ENCODE data around the gene PHLDA2. TPM values are rescaled to one million over a fixed set of nuclear protein-coding genes. Genes with fewer than 3 reads are reported as not detected.
A peak's percentile ranks its signal among the peaks of the same experiment; 100 is the strongest.

The PHLDA2 gene
- total and polyA plus RNA-seq, 2 experiments from 2014 or later, result 3.8 to 16.5 TPM

DNA sequence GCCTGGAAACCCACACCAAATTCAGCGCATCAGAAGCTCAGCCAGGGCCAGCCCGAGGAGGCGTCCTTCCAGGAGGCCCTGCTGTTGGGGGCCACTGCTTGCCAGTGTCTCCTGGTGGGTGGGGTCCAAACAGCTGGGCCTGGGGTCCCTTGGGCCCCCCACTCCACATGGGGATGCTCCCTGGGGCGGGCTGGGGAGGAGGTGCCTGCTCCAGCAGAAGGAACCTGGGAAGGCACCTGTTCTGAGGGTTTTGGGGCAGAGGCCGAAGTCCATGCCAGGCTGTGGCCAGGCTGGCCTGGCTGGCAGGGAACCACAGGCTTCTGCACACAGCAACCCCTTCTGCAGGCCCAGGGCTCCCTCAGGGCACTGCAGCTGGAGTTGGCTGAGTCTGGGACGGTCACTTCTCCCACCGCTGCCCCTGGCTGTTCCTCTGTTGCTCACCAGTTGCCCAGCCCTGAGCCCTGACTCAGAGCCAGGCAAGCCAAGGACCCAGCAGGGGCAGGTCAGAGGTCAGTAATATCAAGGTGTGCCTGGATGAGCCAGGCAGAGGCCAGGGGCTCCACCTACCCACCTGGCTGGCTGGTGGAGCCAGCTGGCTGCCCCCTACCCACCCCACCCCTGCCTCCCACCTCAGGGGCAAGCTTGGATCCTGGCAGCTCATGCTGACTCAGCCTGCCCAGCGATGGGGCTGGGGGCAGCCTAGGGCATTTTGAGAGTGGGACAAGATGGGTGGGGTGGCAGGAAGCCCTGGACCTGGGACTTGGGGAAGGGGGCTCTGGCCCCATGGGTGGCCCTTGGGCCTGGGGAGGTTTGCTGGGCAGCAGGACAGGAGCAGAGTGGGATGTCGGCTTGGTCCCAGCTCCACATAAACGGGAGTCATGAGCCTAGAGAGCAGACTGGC lies 12.0 kb upstream of the PHLDA2 start:
- DNase-seq (ENCODE audit: low spot score) (no peak), ATAC-seq (peak; percentile 22)
- peaks cover 6% of the 10 kb centered on the region for H4K20me1 ChIP-seq (replicated peaks; ENCODE audit: insufficient read depth)
- H3K36me3 Mint-ChIP-seq (ENCODE audit: low read depth), result peaks cover 53% of the 10 kb centered on the region
- peaks cover 40% of the 10 kb centered on the region for H3K9me3 Mint-ChIP-seq
- no peaks in the 10 kb centered on the region; the same call in 1 of the 2 replicates for H3K79me2 ChIP-seq (replicated peaks; ENCODE audit: insufficient read depth)
- TF ChIP-seq ZNF114 (CRISPR knock-in tag; IDR thresholded peaks at IDR 0.05) (no peak), JUNB (IDR thresholded peaks at IDR 0.05; ENCODE audit: unreplicated experiment) (no peak), ZNF462 (CRISPR knock-in tag; IDR thresholded peaks at IDR 0.05) (no peak), EZH2phosphoT487 (IDR thresholded peaks at IDR 0.05; ENCODE audit: unreplicated experiment) (no peak), ZNF331 (CRISPR knock-in tag; IDR thresholded peaks at IDR 0.05; ENCODE audit: low read depth) (no peak), POLR2AphosphoS5 (IDR thresholded peaks at IDR 0.05; ENCODE audit: low read depth) (no peak)
- no peak overlapping the region for H3K4me3 Mint-ChIP-seq
- 0 out of 2 replicates have a peak, but pooled peaks cover 2% of the 10 kb centered on the region for H3K27me3 ChIP-seq (ENCODE audit: insufficient read depth)
- H3K4me1 Mint-ChIP-seq, result peaks cover 16% of the 10 kb centered on the region
- H2AFZ ChIP-seq, result no peak overlapping the region
- H3K4me3 ChIP-seq, result no peak overlapping the region
- no peak overlapping the region for H3K27ac ChIP-seq (ENCODE audit: low read depth)
- H3K27ac Mint-ChIP-seq, result 0 out of 2 replicates have a peak overlapping the region, but pooled peaks have one; percentile 18
- no peak overlapping the region for H3K4me2 ChIP-seq
- peaks cover 40% of the 10 kb centered on the region for H3K27me3 Mint-ChIP-seq (ENCODE audit: insufficient read depth, low read depth, poor library complexity)
- no peaks in the 10 kb centered on the region for H3K9me2 ChIP-seq (ENCODE audit: insufficient read depth)
- H3K36me3 ChIP-seq (ENCODE audit: insufficient read depth), result no peaks in the 10 kb centered on the region
- peaks cover 22% of the 10 kb centered on the region for H3F3A ChIP-seq (replicated peaks; ENCODE audit: low read depth)
- peaks cover 18% of the 10 kb centered on the region for H3K4me1 ChIP-seq (ENCODE audit: insufficient read depth)
